HG03280 (cell line): Measurements from ENCODE around the gene RABGAP1L.
"Not testable (repeated sequence)": the region's sequence is repeated elsewhere in the genome, so short reads cannot be mapped to it uniquely, and the experiment has no call there.

ENCODE experiments used
- ATAC-seq: cut with Tn5 transposase; IDR thresholded peaks from one replicate; pipeline ENCODE4 v1.9.1; 2021; ENCODE audit warnings: mild to moderate bottlenecking, moderate library complexity; ENCODE audit not compliant: unreplicated experiment

Gene RABGAP1L

DNA sequence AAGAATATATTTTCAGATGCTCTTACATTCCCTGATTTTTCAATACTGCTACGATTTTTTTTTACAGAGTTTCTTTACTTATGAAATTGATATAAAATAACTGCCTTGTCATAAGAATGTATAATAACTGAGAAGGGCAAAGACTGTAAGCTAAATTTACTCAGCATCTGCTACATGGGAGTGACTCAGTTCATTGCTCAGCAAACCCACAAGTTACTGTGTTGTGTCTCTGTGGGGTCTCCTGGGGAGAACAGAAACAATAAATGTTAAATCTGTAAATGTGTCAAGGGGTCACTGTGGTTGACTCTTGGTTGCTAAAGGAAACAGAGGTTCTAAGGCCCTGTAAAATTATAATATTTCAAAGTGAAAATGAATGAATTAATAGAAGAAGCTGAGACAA is 630.1 kb downstream of the RABGAP1L start:
- ATAC-seq: peak; percentile 61

GRCh38 chr1:174791863-174792262 is 632.5 kb downstream of the RABGAP1L start:
- ATAC-seq: no peak

GRCh38 chr1:174794861-174795260 is 635.5 kb downstream of the RABGAP1L start:
- no peak for ATAC-seq

DNA sequence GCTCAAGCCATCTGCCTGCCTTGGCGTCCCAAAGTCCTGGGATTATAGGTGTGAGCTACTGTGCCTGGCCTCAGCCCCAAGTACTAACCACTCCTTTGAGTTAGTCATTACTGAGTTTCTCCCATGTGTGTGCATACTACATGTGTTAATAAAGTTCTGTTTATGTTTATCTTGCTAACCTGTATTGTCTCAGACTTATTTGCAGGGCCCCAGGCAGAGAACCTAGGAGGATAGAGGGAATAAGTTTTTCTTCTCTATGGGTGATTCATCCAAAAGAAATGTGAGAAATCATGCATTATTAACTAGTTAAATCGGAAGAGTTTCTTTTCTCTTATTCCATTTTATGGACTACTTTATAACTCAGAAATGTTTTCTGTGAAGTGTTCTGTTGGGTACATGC is 636.5 kb downstream of the RABGAP1L start:
- no peak for ATAC-seq

DNA sequence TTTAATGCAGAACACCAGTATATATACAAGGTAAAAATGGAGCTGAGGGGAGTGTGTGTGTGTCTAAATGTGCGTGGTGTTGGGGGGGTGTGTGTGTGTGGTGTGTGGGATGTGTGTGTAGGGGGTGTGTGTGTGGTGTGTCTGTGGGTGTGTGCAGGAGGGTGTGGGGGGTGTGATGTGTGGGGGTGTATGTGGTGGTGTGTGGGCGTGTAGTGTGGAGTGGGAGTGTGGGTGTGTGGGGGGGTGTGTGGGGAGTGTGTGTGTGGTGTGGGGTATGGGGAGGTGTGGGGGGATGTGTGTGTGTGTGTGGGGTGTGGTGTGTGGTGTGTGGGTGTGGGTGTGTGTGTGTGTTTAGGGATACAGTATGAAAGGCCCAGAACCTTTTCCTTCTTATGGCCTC is 638.1 kb downstream of the RABGAP1L start:
- ATAC-seq: no peak

GRCh38 chr1:174799136-174799479 is 639.8 kb downstream of the RABGAP1L start:
- ATAC-seq: no peak

DNA sequence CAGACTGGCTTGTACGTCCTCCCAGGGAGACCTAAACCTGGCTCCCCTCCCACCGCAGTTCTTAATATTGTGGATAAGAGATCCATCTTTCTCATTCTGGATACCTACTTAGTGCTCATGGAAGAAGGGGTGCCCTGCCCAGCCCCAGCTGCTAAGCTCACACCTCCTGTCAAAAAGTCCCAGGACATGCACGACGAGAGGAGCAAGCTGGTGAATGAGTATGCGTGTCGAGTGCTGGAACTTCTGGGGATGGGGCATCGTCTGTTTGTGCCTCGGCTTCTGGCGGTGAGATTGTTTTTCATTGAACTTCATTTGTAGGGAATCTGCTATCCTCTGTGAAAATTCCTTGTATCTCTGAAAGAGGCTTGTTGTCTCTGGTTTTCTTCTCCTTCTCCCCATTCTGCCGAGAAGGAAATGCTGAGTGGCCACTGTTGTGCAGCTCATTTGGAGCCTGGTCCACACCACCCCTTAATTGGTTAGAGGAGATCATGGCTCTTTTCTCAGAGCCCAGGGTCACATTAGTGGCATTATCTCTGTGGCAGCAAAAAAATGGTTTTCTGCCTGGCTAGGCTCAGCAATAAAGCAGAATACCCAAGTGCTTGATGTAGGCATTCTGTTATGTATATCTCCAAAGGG is 641.0 kb downstream of the RABGAP1L start:
- ATAC-seq: no peak

- no peak for ATAC-seq
Observed at GRCh38 chr1:174800876-174801275, 641.6 kb downstream of the RABGAP1L start.

GRCh38 chr1:174809755-174810280 is 650.5 kb downstream of the RABGAP1L start:
- ATAC-seq: no peak

GRCh38 chr1:174812016-174812415 is 652.7 kb downstream of the RABGAP1L start:
- no peak for ATAC-seq

GRCh38 chr1:174812656-174813055 is 653.3 kb downstream of the RABGAP1L start:
- no peak for ATAC-seq

- peak; percentile 20 for ATAC-seq
Observed at GRCh38 chr1:174815036-174815435, 655.7 kb downstream of the RABGAP1L start.

DNA sequence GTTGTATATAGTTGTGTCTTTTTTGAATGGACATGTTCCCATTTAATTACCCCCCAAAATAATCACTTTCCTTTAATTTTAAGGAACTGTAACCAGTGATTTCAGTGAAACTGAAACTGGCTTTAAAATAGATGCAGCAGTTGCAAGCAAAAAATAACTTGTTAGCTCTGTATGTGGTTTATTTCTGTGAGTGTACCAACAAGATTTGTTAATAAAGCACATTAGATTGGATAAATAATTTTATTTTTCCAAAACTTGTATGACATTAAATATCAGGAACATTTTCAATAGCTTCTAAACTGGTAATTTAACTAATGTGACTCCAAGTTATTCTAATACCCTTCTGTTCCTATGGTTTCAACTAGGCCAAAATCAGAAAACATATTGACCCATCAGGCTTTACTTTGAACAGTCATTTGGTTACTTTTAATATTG is 656.2 kb downstream of the RABGAP1L start:
- peak; percentile 61 for ATAC-seq

DNA sequence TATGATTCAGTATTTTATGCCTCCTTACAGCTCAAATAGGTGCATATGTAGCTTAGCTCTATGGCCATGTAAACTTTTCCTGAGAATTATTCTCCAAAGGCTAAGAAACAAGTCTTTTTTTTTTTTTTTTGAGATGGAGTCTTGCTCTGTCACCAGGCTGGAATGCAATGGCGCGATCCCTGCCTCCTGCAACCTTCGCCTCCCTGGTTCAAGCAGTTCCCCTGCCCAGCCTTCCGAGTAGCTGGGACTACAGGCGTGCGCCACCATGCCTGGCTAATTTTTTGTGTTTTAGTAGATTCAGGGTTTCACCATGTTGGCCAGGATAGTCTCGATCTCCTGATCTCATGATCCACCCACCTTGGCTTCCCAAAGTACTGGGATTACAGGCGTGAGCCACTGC is 657.3 kb downstream of the RABGAP1L start:
- not testable (repeated sequence) for ATAC-seq

DNA sequence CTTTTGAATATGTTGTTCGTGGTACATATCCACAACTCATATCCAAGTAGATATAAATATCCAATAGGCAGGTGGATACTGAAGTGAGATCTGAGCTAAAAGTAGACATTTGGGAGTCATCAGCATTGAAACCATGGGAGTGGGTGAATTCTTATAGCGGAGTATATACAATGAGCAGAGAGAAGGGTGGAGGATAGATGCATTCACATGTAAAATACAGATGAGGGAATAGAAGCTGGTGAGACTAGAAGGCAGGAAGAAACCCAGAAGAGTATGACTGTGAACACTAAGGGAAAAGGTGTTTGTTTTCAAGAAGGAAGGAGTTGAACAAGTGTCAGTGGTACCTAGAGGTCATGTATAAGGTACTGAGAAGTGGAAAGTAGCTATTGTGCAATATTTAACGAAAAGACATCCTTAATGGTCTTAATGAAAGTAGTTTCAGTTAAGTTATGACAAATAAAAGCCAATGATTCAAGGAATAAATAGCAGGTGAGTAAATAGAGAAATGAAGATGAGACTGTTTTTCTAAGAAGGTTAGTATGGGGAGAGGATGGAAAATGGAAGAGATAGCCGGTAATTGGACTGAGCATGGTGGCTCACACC is 658.8 kb downstream of the RABGAP1L start:
- no peak for ATAC-seq

DNA sequence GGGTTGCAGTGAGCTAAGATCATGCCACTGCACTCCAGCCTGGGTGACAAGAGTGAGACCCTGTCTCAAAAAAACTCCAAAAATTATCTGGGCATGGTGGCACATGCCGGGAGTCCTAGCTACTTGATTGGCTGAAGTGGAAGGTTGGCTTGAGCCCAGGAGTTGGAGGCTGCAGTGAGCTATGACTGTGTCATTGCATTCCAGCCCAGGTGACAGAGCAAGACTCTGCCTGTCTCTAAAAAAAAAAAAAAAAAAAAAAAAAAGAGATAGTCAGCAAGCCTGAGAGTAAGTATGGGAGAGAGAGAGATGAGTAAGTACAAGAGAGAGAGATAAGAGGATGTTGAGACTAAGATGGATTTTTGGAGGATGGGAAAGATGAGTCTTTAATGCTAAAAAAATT is 659.6 kb downstream of the RABGAP1L start:
- no peak for ATAC-seq

DNA sequence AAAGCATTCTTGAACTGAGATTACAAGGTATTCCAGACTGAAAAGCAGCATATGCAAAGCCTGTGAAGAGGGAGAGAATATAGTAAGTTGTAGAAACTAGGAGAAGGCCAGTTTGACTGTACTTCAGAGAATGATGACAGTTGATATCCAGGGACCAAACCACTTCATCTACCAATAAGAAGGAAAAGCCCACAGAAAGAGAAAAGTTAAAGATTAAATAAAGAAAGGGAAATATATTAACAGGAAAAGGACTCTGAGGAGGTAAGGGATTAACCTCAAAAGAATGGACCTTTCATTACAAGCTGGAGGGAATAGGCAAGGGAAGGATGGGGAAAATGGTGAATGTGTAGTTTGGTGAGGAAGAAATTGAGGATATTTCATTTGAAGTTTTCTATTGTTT is 660.3 kb downstream of the RABGAP1L start:
- no peak for ATAC-seq

DNA sequence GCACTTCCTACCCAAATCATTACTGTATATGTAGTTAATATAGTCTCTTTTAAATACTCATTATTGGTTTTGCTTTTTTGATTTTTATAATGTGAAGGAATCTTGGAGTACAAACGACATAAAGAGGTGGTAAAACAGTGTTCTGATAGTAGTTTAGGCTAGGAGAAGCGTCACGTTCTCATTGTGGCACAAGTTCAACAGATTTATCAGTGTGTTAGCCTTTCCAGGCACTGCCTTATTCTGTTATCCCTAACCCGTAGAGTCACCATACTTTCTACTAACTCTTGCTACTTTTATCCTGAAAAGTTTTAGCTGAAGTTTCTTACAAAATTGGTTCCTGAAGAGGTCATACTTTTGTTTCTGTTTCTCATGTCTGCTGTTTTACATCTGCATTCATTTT is 665.8 kb downstream of the RABGAP1L start:
- ATAC-seq: no peak

DNA sequence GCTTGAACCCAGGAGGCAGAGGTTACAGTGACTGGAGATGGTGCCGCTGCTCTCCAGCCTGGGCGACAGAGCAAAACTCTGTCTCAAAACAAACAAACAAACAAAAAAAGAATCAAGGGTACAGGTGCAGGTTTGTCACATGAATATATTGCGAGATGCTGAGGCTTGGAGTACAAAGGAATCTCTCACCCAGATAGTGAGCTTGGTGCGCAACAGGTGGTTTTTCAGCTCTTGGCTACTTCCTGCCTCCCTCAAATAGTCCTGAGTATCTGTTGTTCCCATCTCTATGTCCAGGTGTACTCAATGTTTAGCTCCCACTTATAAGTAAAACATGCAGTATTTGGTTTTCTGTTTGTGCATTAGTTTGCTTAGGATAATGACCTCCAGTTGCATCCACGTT is 666.5 kb downstream of the RABGAP1L start:
- ATAC-seq: no peak

DNA sequence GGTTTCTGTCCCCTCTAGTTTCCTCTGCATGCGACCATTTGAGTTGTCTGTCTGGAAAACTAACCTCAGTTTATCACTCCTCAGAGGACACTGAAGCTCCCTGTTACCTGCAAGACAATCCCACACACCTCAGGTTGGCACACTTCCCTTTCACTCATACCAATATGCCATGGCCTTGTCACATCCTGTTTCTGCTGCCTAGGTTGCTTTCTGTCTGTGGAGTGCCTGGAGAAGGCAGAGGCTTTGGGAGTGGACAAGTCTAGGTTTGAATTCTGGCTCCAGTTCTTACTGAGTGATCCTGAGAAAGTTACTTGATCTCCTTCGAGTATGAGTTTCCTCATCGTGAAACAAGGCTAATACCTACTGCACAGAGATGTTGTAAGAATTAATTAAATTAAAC is 668.9 kb downstream of the RABGAP1L start:
- no peak for ATAC-seq

GRCh38 chr1:174829990-174830389 is 670.7 kb downstream of the RABGAP1L start:
- no peak for ATAC-seq

DNA sequence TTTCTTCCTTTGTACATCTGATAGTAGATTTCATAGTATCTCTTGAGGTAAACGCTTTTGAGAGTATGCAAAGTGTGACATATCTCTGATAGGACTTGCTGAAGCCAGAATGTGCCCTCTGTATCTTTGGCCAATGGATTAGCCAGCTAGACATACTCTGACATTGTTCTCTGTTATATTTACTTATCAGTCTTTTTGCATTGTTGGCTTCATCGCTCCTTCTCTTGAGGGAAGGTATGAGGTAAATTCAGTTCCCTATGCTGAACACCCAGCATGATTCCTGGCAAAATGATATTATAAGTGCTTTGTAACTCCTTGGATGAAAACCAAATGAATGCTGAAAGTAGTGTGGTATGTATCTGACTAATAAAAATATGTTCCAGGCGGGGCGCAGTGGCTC is 677.2 kb downstream of the RABGAP1L start:
- ATAC-seq: no peak

- ATAC-seq: no peak
Observed at GRCh38 chr1:174837386-174837785, 678.1 kb downstream of the RABGAP1L start.
